ENCODE measurements around the gene ANOS1.

DNA sequence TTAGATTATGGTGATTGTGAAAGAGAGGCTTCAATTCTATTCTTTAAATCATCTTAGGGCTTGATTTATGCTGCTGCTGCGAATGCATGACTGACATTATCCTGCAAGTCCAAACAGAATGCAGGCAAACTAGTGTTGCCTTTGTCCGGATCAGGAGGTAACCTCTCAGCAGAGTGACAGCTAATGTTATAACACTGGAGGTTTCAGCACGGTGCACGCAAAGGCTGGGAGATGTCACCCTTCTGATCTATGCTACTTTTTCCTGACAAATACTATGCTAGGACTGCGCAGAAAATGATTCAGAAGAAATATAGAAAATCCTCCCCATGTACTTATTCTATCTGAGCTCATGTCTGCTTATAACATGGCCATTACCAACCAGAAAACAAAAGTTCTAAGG, 48.2 kb downstream of the ANOS1 start:
- TF ChIP-seq, protein P1, sequence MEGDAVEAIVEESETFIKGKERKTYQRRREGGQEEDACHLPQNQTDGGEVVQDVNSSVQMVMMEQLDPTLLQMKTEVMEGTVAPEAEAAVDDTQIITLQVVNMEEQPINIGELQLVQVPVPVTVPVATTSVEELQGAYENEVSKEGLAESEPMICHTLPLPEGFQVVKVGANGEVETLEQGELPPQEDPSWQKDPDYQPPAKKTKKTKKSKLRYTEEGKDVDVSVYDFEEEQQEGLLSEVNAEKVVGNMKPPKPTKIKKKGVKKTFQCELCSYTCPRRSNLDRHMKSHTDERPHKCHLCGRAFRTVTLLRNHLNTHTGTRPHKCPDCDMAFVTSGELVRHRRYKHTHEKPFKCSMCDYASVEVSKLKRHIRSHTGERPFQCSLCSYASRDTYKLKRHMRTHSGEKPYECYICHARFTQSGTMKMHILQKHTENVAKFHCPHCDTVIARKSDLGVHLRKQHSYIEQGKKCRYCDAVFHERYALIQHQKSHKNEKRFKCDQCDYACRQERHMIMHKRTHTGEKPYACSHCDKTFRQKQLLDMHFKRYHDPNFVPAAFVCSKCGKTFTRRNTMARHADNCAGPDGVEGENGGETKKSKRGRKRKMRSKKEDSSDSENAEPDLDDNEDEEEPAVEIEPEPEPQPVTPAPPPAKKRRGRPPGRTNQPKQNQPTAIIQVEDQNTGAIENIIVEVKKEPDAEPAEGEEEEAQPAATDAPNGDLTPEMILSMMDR (conservative IDR thresholded peaks at IDR 0.05 in 1 of 2, IDR thresholded peaks at IDR 0.05 in 1 of 2; ENCODE audit: low read depth in 1 of 2, low read length in 2 of 2), result no peak
- no peak for TF ChIP-seq EZH2 (IDR thresholded peaks at IDR 0.05; ENCODE audit: low read length, missing control alignments)

Measured in fibroblast of lung (primary cell).